GM23338 (cell line): ENCODE measurements around the gene ATAD1. TPM values are rescaled to one million over a fixed set of nuclear protein-coding genes. Genes with fewer than 3 reads are reported as not detected.
A peak's percentile ranks its signal among the peaks of the same experiment; 100 is the strongest.

Source experiments
- ATAC-seq: fragments of 200-7000 bp; cut with Tn5 transposase; 3 replicates; pipeline ENCODE4 v1.9.1; 2020
- DNase-seq: peaks from one replicate; pipeline ENCODE4 v3.0.0-alpha.2; 2015; ENCODE audit warnings: low spot score
- H2AFZ ChIP-seq: fragments of 200-600 bp; sonication (generic); 2 replicates; pipeline ENCODE4 v1.8.0; 2016; ENCODE audit warnings: antibody characterized with exemption, mild to moderate bottlenecking, moderate library complexity
- H3F3A ChIP-seq: fragments of 200-600 bp; sonication (generic); replicated peaks from 2 replicates; pipeline ENCODE4 v1.8.0; 2017; ENCODE audit warnings: antibody characterized with exemption, mixed run types, low read depth
- H3K27ac ChIP-seq: fragments of 200-600 bp; sonication (generic); 2 replicates; pipeline ENCODE4 v1.6.1; 2016; ENCODE audit warnings: low read depth
- H3K27me3 ChIP-seq: fragments of 200-600 bp; sonication (generic); 2 replicates; pipeline ENCODE4 v1.8.0; 2016; ENCODE audit warnings: mild to moderate bottlenecking, mixed run types, moderate library complexity; ENCODE audit not compliant: insufficient read depth
- H3K36me3 ChIP-seq: fragments of 200-600 bp; sonication (generic); 2 replicates; pipeline ENCODE4 v1.8.0; 2016; ENCODE audit warnings: mild to moderate bottlenecking; ENCODE audit not compliant: insufficient read depth
- H3K4me1 ChIP-seq: fragments of 200-600 bp; sonication (generic); 2 replicates; pipeline ENCODE4 v1.8.0; 2016; ENCODE audit warnings: mild to moderate bottlenecking, moderate library complexity; ENCODE audit not compliant: insufficient read depth
- H3K4me2 ChIP-seq: fragments of 200-600 bp; sonication (generic); 2 replicates; pipeline ENCODE4 v1.7.1; 2017; ENCODE audit warnings: mixed run types
- H3K4me3 ChIP-seq: fragments of 200-600 bp; sonication (generic); 2 replicates; pipeline ENCODE4 v1.6.1; 2016; ENCODE audit warnings: mixed run types
- H3K79me2 ChIP-seq: fragments of 200-600 bp; sonication (generic); replicated peaks from 2 replicates; pipeline ENCODE4 v1.8.0; 2017; ENCODE audit warnings: mild to moderate bottlenecking; ENCODE audit not compliant: insufficient read depth
- H3K9me2 ChIP-seq: fragments of 200-600 bp; sonication (generic); 2 replicates; pipeline ENCODE4 v1.8.0; 2017; ENCODE audit not compliant: insufficient read depth
- H4K20me1 ChIP-seq: fragments of 200-600 bp; sonication (generic); replicated peaks from 2 replicates; pipeline ENCODE4 v1.8.0; 2017; ENCODE audit warnings: mild to moderate bottlenecking; ENCODE audit not compliant: insufficient read depth
- H3K27ac Mint-ChIP-seq: 2 replicates; pipeline ENCODE4 v1.8.0; 2020; ENCODE audit warnings: inconsistent platforms, mild to moderate bottlenecking, moderate library complexity, mixed read lengths
- H3K27me3 Mint-ChIP-seq: 3 replicates; pipeline ENCODE4 v1.8.0; 2022; ENCODE audit warnings: low read depth, mild to moderate bottlenecking, moderate library complexity, mixed read lengths, inconsistent platforms; ENCODE audit not compliant: insufficient read depth, poor library complexity
- H3K36me3 Mint-ChIP-seq: 3 replicates; pipeline ENCODE4 v1.8.0; 2021; ENCODE audit warnings: low read depth, mild to moderate bottlenecking, inconsistent platforms, moderate library complexity, mixed read lengths
- H3K4me1 Mint-ChIP-seq: 3 replicates; pipeline ENCODE4 v1.8.0; 2020; ENCODE audit warnings: mild to moderate bottlenecking, inconsistent platforms, mixed read lengths
- H3K4me3 Mint-ChIP-seq: 3 replicates; pipeline ENCODE4 v1.8.0; 2021; ENCODE audit warnings: moderate library complexity, mild to moderate bottlenecking, inconsistent platforms, mixed read lengths
- H3K9me3 Mint-ChIP-seq: 3 replicates; pipeline ENCODE4 v1.8.0; 2020; ENCODE audit warnings: moderate library complexity, mild to moderate bottlenecking, inconsistent platforms, mixed read lengths
- CREB1 ChIP-seq: fragments of 250-450 bp; sonication (Bioruptor Pico); IDR thresholded peaks from 2 replicates; pipeline ENCODE4 v1.5.0; 2020; ENCODE audit warnings: low read depth, mild to moderate bottlenecking, moderate library complexity
- CTCF ChIP-seq, 2 experiments: fragments of 200-600 bp in 1 of 2; sonication (generic) in 1 of 2; conservative IDR thresholded peaks; 2 replicates each; pipeline versions ENCODE4 v1.5.1 to v1.6.1; 2016 to 2017; ENCODE audit warnings: antibody characterized with exemption in 2 of 2, low read depth in 2 of 2, mild to moderate bottlenecking in 2 of 2, moderate library complexity in 1 of 2
- EZH2 ChIP-seq: fragments of 200-600 bp; sonication (generic); IDR thresholded peaks from one replicate; pipeline ENCODE4 v1.8.0; 2017; ENCODE audit warnings: antibody characterized with exemption, mild to moderate bottlenecking, low read depth; ENCODE audit not compliant: unreplicated experiment
- EZH2phosphoT487 ChIP-seq: fragments of 200-600 bp; sonication (generic); IDR thresholded peaks from one replicate; pipeline ENCODE4 v1.8.1; 2018; ENCODE audit warnings: antibody characterized with exemption; ENCODE audit not compliant: unreplicated experiment
- JUNB ChIP-seq: IDR thresholded peaks from one replicate; pipeline ENCODE4 v1.6.1; 2016; ENCODE audit warnings: antibody characterized with exemption; ENCODE audit not compliant: unreplicated experiment
- NANOG ChIP-seq: IDR thresholded peaks from 2 replicates; pipeline ENCODE4 v1.6.1; 2016; ENCODE audit warnings: antibody characterized with exemption, borderline replicate concordance
- POLR2AphosphoS5 ChIP-seq: IDR thresholded peaks from 2 replicates; pipeline ENCODE4 v1.6.1; 2016; ENCODE audit warnings: antibody characterized with exemption, low read depth
- STAT1 ChIP-seq: IDR thresholded peaks from one replicate; pipeline ENCODE4 v1.6.1; 2016; ENCODE audit warnings: antibody characterized with exemption; ENCODE audit not compliant: unreplicated experiment
- ZNF114 ChIP-seq: fragments of 250-450 bp; sonication (Bioruptor Pico); IDR thresholded peaks from 2 replicates; pipeline ENCODE4 v1.5.0; 2020; ENCODE audit warnings: mild to moderate bottlenecking, moderate library complexity
- ZNF331 ChIP-seq: fragments of 250-450 bp; sonication (Bioruptor Pico); IDR thresholded peaks from 2 replicates; pipeline ENCODE4 v1.5.0; 2020; ENCODE audit warnings: low read depth, mild to moderate bottlenecking, moderate library complexity
- ZNF462 ChIP-seq: fragments of 250-450 bp; sonication (Bioruptor Pico); IDR thresholded peaks from 2 replicates; pipeline ENCODE4 v1.5.0; 2020; ENCODE audit warnings: mild to moderate bottlenecking, moderate library complexity
- polyA plus RNA-seq: library from polyadenylated mRNA; unstranded; fragments of >200 nt; fragmentation: Nextera tagmentation; extraction: Ambion mirVana; gene quantifications from 2 replicates; pipeline ENCODE4 v1.2.1, GENCODE V29; 2016
- total RNA-seq: library from RNA; depleted of rRNA; stranded (reverse); fragments of >200 nt; shearing (Covaris generic); gene quantifications from 2 replicates; pipeline ENCODE4 v1.2.3, GENCODE V29; 2014
- TF ChIP-seq, protein P1 (sequence below): IDR thresholded peaks from one replicate; pipeline ENCODE4 v1.6.1; 2018; ENCODE audit warnings: antibody characterized with exemption; ENCODE audit not compliant: unreplicated experiment
- TF ChIP-seq, protein P2 (sequence below): IDR thresholded peaks from 2 replicates; pipeline ENCODE4 v1.6.1; 2016; ENCODE audit warnings: antibody characterized with exemption

ATAD1 gene
- total and polyA plus RNA-seq, 2 experiments from 2014 or later, result 30.3 to 49.6 TPM

GRCh38 chr10:87702973-87703294, 115.1 kb downstream of the ATAD1 start:
- Mint-ChIP-seq H3K27me3 (peaks cover 4% of the 10 kb centered on the region), H3K4me1 (peaks cover 7% of the 10 kb centered on the region; the same call in 2 of the 3 replicates), H3K4me3 (no peak overlapping the region), H3K27ac (peak overlapping the region; percentile 65; the same call in 1 of the 2 replicates), H3K36me3 (no peaks in the 10 kb centered on the region), H3K9me3 (no peaks in the 10 kb centered on the region)
- Histone ChIP-seq H3K27ac (no peak overlapping the region), H2AFZ (no peak overlapping the region), H3K36me3 (no peaks in the 10 kb centered on the region), H3K4me2 (no peak overlapping the region), H4K20me1 (no peaks in the 10 kb centered on the region; the same call in 1 of the 2 replicates), H3K27me3 (no peaks in the 10 kb centered on the region), H3F3A (no peaks in the 10 kb centered on the region), H3K9me2 (no peaks in the 10 kb centered on the region), H3K79me2 (no peaks in the 10 kb centered on the region), H3K4me1 (no peaks in the 10 kb centered on the region), H3K4me3 (no peak overlapping the region)
- TF ChIP-seq NANOG (no peak), STAT1 (no peak), ZNF331 (CRISPR knock-in tag) (no peak), ZNF114 (CRISPR knock-in tag) (no peak), EZH2 (no peak), ZNF462 (CRISPR knock-in tag) (no peak), POLR2AphosphoS5 (no peak), CTCF (conservative IDR thresholded peaks at IDR 0.05; ENCODE audit: low read depth in 2 of 2) (no peak), CREB1 (CRISPR knock-in tag) (no peak), JUNB (no peak), EZH2phosphoT487 (no peak)
- TF ChIP-seq, protein P1, sequence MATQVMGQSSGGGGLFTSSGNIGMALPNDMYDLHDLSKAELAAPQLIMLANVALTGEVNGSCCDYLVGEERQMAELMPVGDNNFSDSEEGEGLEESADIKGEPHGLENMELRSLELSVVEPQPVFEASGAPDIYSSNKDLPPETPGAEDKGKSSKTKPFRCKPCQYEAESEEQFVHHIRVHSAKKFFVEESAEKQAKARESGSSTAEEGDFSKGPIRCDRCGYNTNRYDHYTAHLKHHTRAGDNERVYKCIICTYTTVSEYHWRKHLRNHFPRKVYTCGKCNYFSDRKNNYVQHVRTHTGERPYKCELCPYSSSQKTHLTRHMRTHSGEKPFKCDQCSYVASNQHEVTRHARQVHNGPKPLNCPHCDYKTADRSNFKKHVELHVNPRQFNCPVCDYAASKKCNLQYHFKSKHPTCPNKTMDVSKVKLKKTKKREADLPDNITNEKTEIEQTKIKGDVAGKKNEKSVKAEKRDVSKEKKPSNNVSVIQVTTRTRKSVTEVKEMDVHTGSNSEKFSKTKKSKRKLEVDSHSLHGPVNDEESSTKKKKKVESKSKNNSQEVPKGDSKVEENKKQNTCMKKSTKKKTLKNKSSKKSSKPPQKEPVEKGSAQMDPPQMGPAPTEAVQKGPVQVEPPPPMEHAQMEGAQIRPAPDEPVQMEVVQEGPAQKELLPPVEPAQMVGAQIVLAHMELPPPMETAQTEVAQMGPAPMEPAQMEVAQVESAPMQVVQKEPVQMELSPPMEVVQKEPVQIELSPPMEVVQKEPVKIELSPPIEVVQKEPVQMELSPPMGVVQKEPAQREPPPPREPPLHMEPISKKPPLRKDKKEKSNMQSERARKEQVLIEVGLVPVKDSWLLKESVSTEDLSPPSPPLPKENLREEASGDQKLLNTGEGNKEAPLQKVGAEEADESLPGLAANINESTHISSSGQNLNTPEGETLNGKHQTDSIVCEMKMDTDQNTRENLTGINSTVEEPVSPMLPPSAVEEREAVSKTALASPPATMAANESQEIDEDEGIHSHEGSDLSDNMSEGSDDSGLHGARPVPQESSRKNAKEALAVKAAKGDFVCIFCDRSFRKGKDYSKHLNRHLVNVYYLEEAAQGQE, result no peak
- TF ChIP-seq, protein P2, sequence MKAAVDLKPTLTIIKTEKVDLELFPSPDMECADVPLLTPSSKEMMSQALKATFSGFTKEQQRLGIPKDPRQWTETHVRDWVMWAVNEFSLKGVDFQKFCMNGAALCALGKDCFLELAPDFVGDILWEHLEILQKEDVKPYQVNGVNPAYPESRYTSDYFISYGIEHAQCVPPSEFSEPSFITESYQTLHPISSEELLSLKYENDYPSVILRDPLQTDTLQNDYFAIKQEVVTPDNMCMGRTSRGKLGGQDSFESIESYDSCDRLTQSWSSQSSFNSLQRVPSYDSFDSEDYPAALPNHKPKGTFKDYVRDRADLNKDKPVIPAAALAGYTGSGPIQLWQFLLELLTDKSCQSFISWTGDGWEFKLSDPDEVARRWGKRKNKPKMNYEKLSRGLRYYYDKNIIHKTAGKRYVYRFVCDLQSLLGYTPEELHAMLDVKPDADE, result no peak
- no peak for DNase-seq
- ATAC-seq, result no peak
